ENCODE results near the gene NAV2. TPM values are rescaled to one million over a fixed set of nuclear protein-coding genes. Genes with fewer than 3 reads are reported as not detected.

The NAV2 gene
- total and polyA plus RNA-seq, 2 donors (not counting 1 experiment from before 2014, with no cell fraction given): 8.1 to 14.0 TPM

GRCh38 chr11:20055312-20055711 is 342.7 kb downstream of the NAV2 start:
- Histone ChIP-seq H3K9ac (ENCODE audit: insufficient read depth, low read length) (no peak overlapping the region), H3K79me2 (ENCODE audit: control insufficient read depth, insufficient read depth, low read length) (no peaks in the 10 kb centered on the region), H4K20me1 (ENCODE audit: control insufficient read depth, extremely low read depth, insufficient read depth, low read length) (no peaks in the 10 kb centered on the region), H3K4me2 (ENCODE audit: extremely low read depth, insufficient read depth, low read length) (no peak overlapping the region), H3K27me3 (ENCODE audit: control insufficient read depth, insufficient read depth, low read length) (no peaks in the 10 kb centered on the region), H3K27ac (ENCODE audit: insufficient read depth, low read length) (no peak overlapping the region), H3K4me3 (replicated peaks in 1 of 4; ENCODE audit: control extremely low read depth in 1 of 4, insufficient read depth in 1 of 4, low read depth in 3 of 4, low read length in 4 of 4) (no peak overlapping the region), H3K9me3 (ENCODE audit: control insufficient read depth, insufficient read depth, low read depth, low read length) (no peaks in the 10 kb centered on the region), H3K4me1 (ENCODE audit: control insufficient read depth, extremely low read depth, insufficient read depth, low read length) (no peaks in the 10 kb centered on the region), H2AFZ (ENCODE audit: low read length) (no peak overlapping the region), H3K36me3 (ENCODE audit: control insufficient read depth, insufficient read depth, low read length) (peaks cover 16% of the 10 kb centered on the region)
- DNase-seq (ENCODE audit: low read depth in 2 of 2): peak in 1 of 2 donors; percentile 25
- no peak for TF ChIP-seq EZH2 (IDR thresholded peaks at IDR 0.05; ENCODE audit: low read length, missing control alignments)
- TF ChIP-seq CTCF (conservative IDR thresholded peaks at IDR 0.05 in 1 of 2, IDR thresholded peaks at IDR 0.05 in 1 of 2; ENCODE audit: low read depth in 1 of 2, low read length in 2 of 2): no peak

GRCh38 chr11:20056109-20056949 is 343.7 kb downstream of the NAV2 start:
- TF ChIP-seq EZH2 (IDR thresholded peaks at IDR 0.05; ENCODE audit: low read length, missing control alignments): no peak
- no peak for TF ChIP-seq CTCF (conservative IDR thresholded peaks at IDR 0.05 in 1 of 2, IDR thresholded peaks at IDR 0.05 in 1 of 2; ENCODE audit: low read depth in 1 of 2, low read length in 2 of 2)
- H3K9ac ChIP-seq (ENCODE audit: insufficient read depth, low read length): no peak overlapping the region
- H3K4me3 ChIP-seq (replicated peaks in 1 of 4; ENCODE audit: control extremely low read depth in 1 of 4, insufficient read depth in 1 of 4, low read depth in 3 of 4, low read length in 4 of 4): no peak overlapping the region
- H3K4me1 ChIP-seq (ENCODE audit: control insufficient read depth, extremely low read depth, insufficient read depth, low read length): no peaks in the 10 kb centered on the region
- DNase-seq (ENCODE audit: low read depth in 2 of 2): peak in 1 of 2 donors; percentile 71
- no peak overlapping the region for H3K4me2 ChIP-seq (ENCODE audit: extremely low read depth, insufficient read depth, low read length)
- peaks cover 17% of the 10 kb centered on the region for H3K36me3 ChIP-seq (ENCODE audit: control insufficient read depth, insufficient read depth, low read length)
- H2AFZ ChIP-seq (ENCODE audit: low read length): no peak overlapping the region
- no peaks in the 10 kb centered on the region for H3K79me2 ChIP-seq (ENCODE audit: control insufficient read depth, insufficient read depth, low read length)
- no peaks in the 10 kb centered on the region for H4K20me1 ChIP-seq (ENCODE audit: control insufficient read depth, extremely low read depth, insufficient read depth, low read length)
- no peak overlapping the region for H3K27ac ChIP-seq (ENCODE audit: insufficient read depth, low read length)
- no peaks in the 10 kb centered on the region for H3K27me3 ChIP-seq (ENCODE audit: control insufficient read depth, insufficient read depth, low read length)
- H3K9me3 ChIP-seq (ENCODE audit: control insufficient read depth, insufficient read depth, low read depth, low read length): no peaks in the 10 kb centered on the region

- Histone ChIP-seq H3K36me3 (ENCODE audit: control insufficient read depth, insufficient read depth, low read length) (peaks cover 15% of the 10 kb centered on the region), H3K27ac (ENCODE audit: insufficient read depth, low read length) (no peak overlapping the region), H4K20me1 (ENCODE audit: control insufficient read depth, extremely low read depth, insufficient read depth, low read length) (no peaks in the 10 kb centered on the region), H3K4me3 (replicated peaks in 1 of 4; ENCODE audit: control extremely low read depth in 1 of 4, insufficient read depth in 1 of 4, low read depth in 3 of 4, low read length in 4 of 4) (no peak overlapping the region), H3K9ac (ENCODE audit: insufficient read depth, low read length) (no peak overlapping the region), H3K79me2 (ENCODE audit: control insufficient read depth, insufficient read depth, low read length) (no peaks in the 10 kb centered on the region), H3K27me3 (ENCODE audit: control insufficient read depth, insufficient read depth, low read length) (no peaks in the 10 kb centered on the region), H2AFZ (ENCODE audit: low read length) (no peak overlapping the region), H3K4me1 (ENCODE audit: control insufficient read depth, extremely low read depth, insufficient read depth, low read length) (no peaks in the 10 kb centered on the region), H3K4me2 (ENCODE audit: extremely low read depth, insufficient read depth, low read length) (no peak overlapping the region), H3K9me3 (ENCODE audit: control insufficient read depth, insufficient read depth, low read depth, low read length) (no peaks in the 10 kb centered on the region)
- TF ChIP-seq CTCF (conservative IDR thresholded peaks at IDR 0.05 in 1 of 2, IDR thresholded peaks at IDR 0.05 in 1 of 2; ENCODE audit: low read depth in 1 of 2, low read length in 2 of 2) (no peak), EZH2 (IDR thresholded peaks at IDR 0.05; ENCODE audit: low read length, missing control alignments) (no peak)
- peak; percentile 66 to 88 for DNase-seq (ENCODE audit: low read depth in 2 of 2)
Observed at GRCh38 chr11:20056950-20057943, 344.6 kb downstream of the NAV2 start.
